ENCODE results near the gene TTC28.

TTC28 gene

DNA sequence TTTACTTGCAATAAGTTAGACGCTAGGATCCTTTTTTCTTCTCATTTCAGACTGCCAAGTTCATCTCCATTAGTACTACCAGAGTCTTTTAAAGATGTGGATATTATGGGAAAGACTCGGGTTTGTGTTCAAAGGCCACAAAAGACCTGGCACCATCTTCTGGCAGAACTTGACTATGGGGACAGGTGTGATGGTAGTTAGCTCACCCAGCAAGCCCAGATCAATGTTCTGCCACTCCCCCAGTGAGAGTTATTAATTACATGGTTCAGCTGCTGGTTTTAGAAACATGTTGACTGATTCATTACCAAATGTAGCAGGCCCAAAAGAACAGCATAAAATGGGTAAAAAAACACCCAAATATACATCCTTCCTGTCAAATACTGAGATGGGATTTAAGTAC is 427.1 kb downstream of the TTC28 start:
- DNase-seq = no peak

DNA sequence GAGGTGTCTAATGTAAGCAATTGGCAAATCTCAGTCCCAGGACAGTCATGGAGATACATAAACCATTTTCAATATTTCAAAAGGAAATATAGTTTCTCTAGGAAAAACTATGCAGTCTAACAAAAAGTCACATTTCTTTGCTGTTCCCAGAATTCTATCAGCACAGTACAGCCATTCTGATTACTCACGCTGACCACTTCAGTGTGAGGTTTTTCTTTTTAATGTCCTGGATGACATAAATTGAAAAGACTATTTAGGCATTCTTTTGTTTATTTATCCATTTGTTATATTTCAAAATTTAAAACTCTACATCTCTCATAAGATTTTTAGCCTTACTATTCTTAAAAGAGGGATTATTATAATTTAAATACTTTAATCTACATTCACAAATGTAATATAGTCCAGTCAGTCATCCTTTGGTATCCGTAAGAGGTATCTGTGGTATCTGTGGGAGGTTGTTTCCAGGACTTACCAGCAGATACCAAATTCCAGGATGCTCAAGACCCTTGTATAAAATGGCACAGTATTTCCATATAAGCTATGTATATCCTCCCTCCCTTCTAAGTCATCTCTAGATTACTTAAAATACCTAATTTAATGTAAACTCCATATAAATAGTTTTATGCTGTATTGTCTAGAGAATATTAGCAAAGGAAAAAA is 429.5 kb downstream of the TTC28 start:
- DNase-seq = no peak

GRCh38 chr22:28249402-28249801 is 430.2 kb downstream of the TTC28 start:
- no peak for DNase-seq

DNA sequence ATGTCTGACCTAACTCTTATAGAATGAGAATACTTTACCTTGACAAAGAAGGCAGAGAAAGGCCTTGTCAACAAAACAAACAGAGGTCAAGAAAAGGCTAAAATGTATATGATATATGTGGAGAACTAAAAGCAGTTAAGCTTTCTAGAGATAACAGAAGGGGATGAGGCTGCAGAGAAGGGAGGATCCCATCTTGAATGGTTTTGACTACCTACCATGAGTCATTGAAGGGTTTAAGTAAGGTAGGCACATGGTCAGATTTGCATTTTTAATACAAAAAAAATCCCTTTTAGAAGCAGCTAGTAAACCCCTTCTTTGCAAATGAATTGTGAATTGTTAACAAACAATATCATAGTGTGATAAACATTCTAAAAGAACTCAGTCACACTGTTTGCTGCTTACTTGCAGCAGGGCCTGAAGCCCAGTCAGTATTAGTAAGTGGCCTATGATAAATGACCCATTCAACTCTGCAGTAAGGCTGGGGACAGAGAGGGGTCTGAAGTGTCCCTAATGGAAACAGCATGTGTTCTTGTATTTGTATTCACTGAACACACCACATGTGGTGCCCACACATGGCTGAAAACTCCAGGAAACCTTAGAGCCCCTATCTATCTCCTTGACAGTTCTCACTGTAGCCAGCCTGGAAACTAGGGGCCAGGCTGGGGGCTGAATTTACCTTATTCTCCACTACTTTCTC is 431.8 kb downstream of the TTC28 start:
- no peak for DNase-seq

DNA sequence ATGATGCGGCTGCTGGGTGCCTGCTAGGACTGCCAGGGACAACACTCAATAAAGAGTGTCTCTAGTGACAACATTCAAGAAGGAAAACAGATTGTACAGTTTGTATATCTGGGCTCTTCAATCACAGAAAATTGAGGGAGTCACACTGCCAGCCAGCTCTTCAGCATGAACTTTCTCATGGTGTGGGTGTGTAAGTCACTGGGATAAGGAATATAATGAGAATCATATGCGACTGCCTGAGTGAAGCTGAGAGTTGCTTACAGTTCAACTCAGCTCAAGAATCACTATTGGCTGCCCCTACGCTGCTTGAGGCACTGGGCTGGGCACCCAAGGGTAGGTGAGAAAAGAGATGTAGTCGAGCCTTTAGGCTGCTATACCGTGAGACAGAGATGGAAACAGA is 432.5 kb downstream of the TTC28 start:
- DNase-seq = no peak

- DNase-seq = no peak
Measured at GRCh38 chr22:28246397-28246796, 433.2 kb downstream of the TTC28 start.

GRCh38 chr22:28245579-28246224 is 433.9 kb downstream of the TTC28 start:
- no peak for DNase-seq

DNA sequence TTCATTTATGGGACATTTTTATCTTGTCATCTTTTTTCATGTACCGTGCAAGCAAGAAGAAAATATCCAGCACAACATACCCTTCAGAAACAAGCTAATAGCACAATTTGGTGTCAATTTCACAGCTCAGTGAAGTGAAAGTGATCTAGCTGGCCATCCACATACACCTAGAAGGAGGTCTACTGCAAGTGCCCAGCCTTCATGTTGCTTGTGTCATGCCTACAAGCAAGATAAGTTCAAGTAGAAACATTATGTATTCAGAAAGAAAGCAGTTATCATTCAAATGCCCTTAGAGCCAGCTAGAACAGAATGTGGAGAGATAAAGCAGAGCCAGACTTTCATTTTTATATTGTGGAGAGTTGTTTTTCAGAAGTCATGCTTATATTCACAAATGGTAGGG is 434.9 kb downstream of the TTC28 start:
- DNase-seq = no peak

DNA sequence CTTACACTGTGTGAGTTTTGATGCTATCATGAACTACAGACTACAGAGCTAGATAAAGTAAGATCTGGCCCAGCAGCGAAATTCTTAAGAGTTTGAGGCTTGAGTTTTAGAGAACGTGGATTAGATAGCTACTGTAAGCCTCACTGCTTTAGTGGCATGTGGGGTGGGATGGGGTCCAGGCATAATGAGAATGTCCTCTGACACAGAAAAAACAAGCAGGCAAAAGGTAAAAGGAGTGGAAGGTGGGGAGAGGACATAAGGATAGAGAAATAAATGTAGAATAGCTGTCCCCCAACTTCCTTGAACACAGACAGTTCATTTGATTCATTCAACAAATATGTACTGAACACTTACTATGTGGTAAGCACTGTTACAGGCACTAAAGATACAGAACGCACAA is 436.1 kb downstream of the TTC28 start:
- DNase-seq = no peak

DNA sequence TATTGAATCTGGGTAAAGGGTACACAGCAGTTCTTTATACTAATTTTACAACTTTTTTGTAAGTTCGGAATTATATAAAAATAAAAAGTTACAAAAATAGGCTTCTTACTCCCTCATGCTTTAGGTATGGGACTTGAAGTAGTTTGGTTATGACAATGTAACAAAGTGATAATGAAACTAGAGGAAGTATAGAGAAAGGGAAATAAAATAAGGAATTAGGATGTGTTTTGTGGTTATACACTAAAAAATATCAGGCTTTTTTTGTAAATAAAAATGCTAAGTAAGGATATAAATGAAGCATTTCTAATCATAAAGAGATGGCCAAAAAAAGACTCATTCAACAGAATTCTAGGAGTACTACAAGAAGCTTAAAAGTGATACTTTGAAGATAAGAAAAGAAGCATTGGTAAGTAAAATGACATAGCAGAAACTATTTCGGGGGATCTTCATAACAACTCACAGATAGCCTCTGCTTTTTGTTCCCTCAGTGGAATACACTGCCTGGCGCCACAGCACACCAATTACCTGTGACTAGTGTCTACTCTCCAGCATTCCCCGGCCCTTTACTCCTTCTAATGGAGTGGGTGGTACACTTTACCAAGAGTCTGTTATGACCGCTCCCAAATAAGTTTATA is 437.9 kb downstream of the TTC28 start:
- peak; percentile 46 for DNase-seq

- no peak for DNase-seq
Measured at GRCh38 chr22:28239941-28240340, 439.7 kb downstream of the TTC28 start.

GRCh38 chr22:28237783-28238182 is 441.9 kb downstream of the TTC28 start:
- no peak for DNase-seq

GRCh38 chr22:28237112-28237511 is 442.5 kb downstream of the TTC28 start:
- no peak for DNase-seq

GRCh38 chr22:28232204-28232603 is 447.4 kb downstream of the TTC28 start:
- DNase-seq = no peak

- no peak for DNase-seq
Measured at GRCh38 chr22:28231441-28231840, 448.2 kb downstream of the TTC28 start.

GRCh38 chr22:28230671-28231070 is 449.0 kb downstream of the TTC28 start:
- DNase-seq = no peak

GRCh38 chr22:28229566-28230485 is 449.8 kb downstream of the TTC28 start:
- DNase-seq = no peak

GRCh38 chr22:28223826-28224225 is 455.8 kb downstream of the TTC28 start:
- DNase-seq = no peak

GRCh38 chr22:28222976-28223745 is 456.5 kb downstream of the TTC28 start:
- no peak for DNase-seq

DNA sequence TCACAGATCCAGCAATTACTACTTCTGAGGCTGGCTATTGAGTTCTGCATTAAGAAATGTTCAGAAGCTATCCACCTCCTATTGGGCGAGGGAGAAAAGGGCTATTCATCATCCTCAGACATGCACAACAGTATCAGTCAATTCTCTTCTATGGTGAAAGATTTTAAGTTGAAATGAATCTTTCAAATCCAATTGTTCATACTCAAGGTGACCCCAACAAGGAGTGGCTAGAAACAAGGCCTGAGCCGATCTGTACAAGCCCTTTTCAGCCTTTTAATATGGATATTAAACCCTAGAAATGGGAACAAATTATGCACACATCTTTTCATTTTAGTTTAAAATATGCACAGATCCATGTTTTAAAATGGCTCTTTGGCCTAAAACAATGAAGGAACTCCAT is 457.1 kb downstream of the TTC28 start:
- DNase-seq = no peak

- DNase-seq = no peak
Measured at GRCh38 chr22:28222052-28222451, 457.6 kb downstream of the TTC28 start.
